Measurements from ENCODE around the gene UBAP1. TPM values are rescaled to one million over a fixed set of nuclear protein-coding genes. Genes with fewer than 3 reads are reported as not detected.
"Not testable (repeated sequence)": the region's sequence is repeated elsewhere in the genome, so short reads cannot be mapped to it uniquely, and the experiment has no call there.

The UBAP1 gene
- total RNA-seq, 1 donor from 2014 or later = 26.0 TPM

GRCh38 chr9:34206561-34206960, 27.7 kb downstream of the UBAP1 start:
- Histone ChIP-seq H3K36me3 (peaks cover 3 to 5% of the 10 kb centered on the region in 2 donors), H3K27me3 (no peaks in the 10 kb centered on the region), H3K27ac (no peak overlapping the region), H3K4me3 (no peak overlapping the region), H3K4me1 (peaks cover 0 to 10% of the 10 kb centered on the region in 2 donors), H3K9me3 (no peaks in the 10 kb centered on the region)
- intact Hi-C loops (cut with DNase I) = no loop called here
- TF ChIP-seq CTCF (IDR thresholded peaks at IDR 0.05) = no peak
- DNase-seq (ENCODE audit: low spot score in 2 of 2) = no peak

DNA sequence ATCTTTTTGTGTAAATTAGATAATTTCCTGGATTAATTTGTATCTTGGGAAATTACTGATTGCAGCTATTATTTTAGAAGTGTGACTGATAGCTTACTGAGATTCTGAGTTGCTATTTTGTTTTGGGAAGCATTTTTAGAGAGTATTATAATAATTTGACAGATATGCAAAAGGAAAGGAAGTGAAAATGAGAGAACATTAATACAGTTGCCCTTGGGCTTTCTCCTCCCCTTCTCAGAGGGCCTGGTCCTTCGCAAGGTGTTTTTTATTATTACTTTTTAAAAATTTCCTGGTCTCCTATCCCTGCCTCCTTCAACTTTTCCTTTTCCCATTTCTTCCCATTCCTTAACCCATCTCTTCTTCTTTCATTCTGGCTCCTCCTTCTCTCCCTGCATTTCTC, 32.6 kb downstream of the UBAP1 start:
- no peaks in the 10 kb centered on the region for H3K9me3 ChIP-seq
- no peak overlapping the region for H3K27ac ChIP-seq
- H3K36me3 ChIP-seq = no peaks in the 10 kb centered on the region
- no peak overlapping the region for H3K4me3 ChIP-seq
- TF ChIP-seq CTCF (IDR thresholded peaks at IDR 0.05) = no peak
- no peaks in the 10 kb centered on the region for H3K27me3 ChIP-seq
- no peak for DNase-seq (ENCODE audit: low spot score in 2 of 2)
- no peaks in the 10 kb centered on the region for H3K4me1 ChIP-seq
- intact Hi-C loops (cut with DNase I) = no loop called here

- H3K4me1 ChIP-seq, H3K9me3 ChIP-seq: not testable (repeated sequence)
Observed at GRCh38 chr9:34214354-34215000, 35.6 kb downstream of the UBAP1 start.

GRCh38 chr9:34216325-34216724, 37.5 kb downstream of the UBAP1 start:
- Histone ChIP-seq H3K4me1 (no peaks in the 10 kb centered on the region), H3K36me3 (no peaks in the 10 kb centered on the region), H3K4me3 (no peak overlapping the region), H3K27ac (no peak overlapping the region), H3K9me3 (no peaks in the 10 kb centered on the region), H3K27me3 (no peaks in the 10 kb centered on the region)
- intact Hi-C loops (cut with DNase I) = no loop called here
- no peak for DNase-seq (ENCODE audit: low spot score in 2 of 2)
- TF ChIP-seq CTCF (IDR thresholded peaks at IDR 0.05) = no peak

More at GRCh38 chr9:34214354-34215000, 35.6 kb downstream of the UBAP1 start:
- H3K27me3 ChIP-seq; H3K27ac ChIP-seq; intact Hi-C loops (cut with DNase I); H3K4me3 ChIP-seq; H3K36me3 ChIP-seq; DNase-seq (ENCODE audit: low spot score in 2 of 2): not testable (repeated sequence)

DNA sequence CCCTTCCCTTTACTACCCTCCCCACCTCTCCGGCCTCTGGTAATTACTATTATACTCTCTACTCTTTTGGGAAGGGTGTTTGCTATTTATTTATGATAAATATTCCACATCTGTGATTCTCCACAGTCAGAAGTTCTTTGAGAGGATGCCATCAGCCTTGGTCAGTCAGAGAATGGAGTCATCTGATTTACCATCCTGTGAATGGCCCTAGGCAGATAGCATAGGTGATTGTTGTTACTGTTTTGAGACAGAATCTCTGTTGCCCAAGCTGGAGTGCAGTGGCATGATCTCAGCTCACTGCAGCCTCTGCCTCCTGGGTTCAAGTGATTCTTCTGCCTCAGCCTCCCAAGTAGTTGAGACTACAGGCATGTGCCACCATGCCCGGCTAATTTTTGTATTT, 38.2 kb downstream of the UBAP1 start:
- H3K27me3 ChIP-seq; H3K27ac ChIP-seq; H3K36me3 ChIP-seq; H3K4me3 ChIP-seq; H3K4me1 ChIP-seq; intact Hi-C loops (cut with DNase I); DNase-seq (ENCODE audit: low spot score in 2 of 2); H3K9me3 ChIP-seq: not testable (repeated sequence)

DNA sequence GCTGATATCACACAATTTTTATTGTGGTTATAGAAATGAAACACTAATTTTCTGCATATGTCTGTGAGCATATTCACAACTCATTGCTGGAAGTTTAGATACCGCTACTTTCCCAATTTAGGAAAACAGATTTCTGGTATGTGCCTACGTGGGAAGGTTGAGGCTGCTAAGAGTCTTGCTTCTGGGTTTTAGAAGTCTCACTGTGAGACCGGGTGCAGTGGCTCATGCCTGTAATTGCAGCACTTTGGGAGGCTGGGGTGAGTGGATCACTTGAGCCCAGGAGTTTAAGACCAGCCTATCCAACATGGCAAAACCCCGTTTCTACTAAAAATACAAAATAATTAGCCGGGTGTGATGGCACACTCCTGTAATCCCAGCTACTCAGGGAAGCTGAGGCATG, 39.6 kb downstream of the UBAP1 start:
- Histone ChIP-seq H3K27me3 (no peaks in the 10 kb centered on the region), H3K9me3 (no peaks in the 10 kb centered on the region), H3K36me3 (no peaks in the 10 kb centered on the region), H3K27ac (no peak overlapping the region), H3K4me3 (no peak overlapping the region), H3K4me1 (no peaks in the 10 kb centered on the region)
- DNase-seq (ENCODE audit: low spot score in 2 of 2) = no peak
- TF ChIP-seq CTCF (IDR thresholded peaks at IDR 0.05) = no peak
- intact Hi-C loops (cut with DNase I) = no loop called here

- no peak overlapping the region for H3K4me3 ChIP-seq
- H3K27me3 ChIP-seq = no peaks in the 10 kb centered on the region
- TF ChIP-seq CTCF (IDR thresholded peaks at IDR 0.05) = no peak
- no peaks in the 10 kb centered on the region for H3K9me3 ChIP-seq
- intact Hi-C loops (cut with DNase I) = no loop called here
- no peaks in the 10 kb centered on the region for H3K36me3 ChIP-seq
- H3K27ac ChIP-seq = no peak overlapping the region
- no peak for DNase-seq (ENCODE audit: low spot score in 2 of 2)
- no peaks in the 10 kb centered on the region for H3K4me1 ChIP-seq
Observed at GRCh38 chr9:34219421-34219820, 40.6 kb downstream of the UBAP1 start.
